Vagina (tissue), 2 donors: Measurements from ENCODE around the gene RNF166. TPM values are rescaled to one million over a fixed set of nuclear protein-coding genes. Genes with fewer than 3 reads are reported as not detected.

Experiments
- DNase-seq, 2 donors: peaks; one replicate each; pipeline ENCODE4 v3.0.0-alpha.2; 2017; ENCODE audit errors: extremely low spot score in 2 of 2
- H3K27ac ChIP-seq: fragments of 200-600 bp; sonication (generic); one replicate; pipeline ENCODE4 v1.5.1; 2019
- H3K27me3 ChIP-seq: fragments of 200-600 bp; sonication (generic); one replicate; pipeline ENCODE4 v1.5.1; 2019
- H3K36me3 ChIP-seq, 2 donors: fragments of 200-600 bp; sonication (generic); one replicate each; pipeline ENCODE4 v1.5.1; 2017 to 2019
- H3K4me1 ChIP-seq: fragments of 200-600 bp; sonication (generic); one replicate; pipeline ENCODE4 v1.5.1; 2019
- H3K4me3 ChIP-seq, 2 donors: fragments of 200-600 bp; sonication (generic); 1 replicate in 1 of 2; 2 replicates in 1 of 2; pipeline ENCODE4 v1.5.1; 2016 to 2019
- H3K9me3 ChIP-seq: fragments of 200-600 bp; sonication (generic); one replicate; pipeline ENCODE4 v1.5.1; 2019
- POLR2A ChIP-seq, 2 donors: fragments of 450-650 bp; IDR thresholded peaks; one replicate each; pipeline ENCODE4 v1.6.1; 2017; ENCODE audit warnings: antibody characterized with exemption in 2 of 2, mild to moderate bottlenecking in 2 of 2, moderate library complexity in 2 of 2
- POLR2AphosphoS5 ChIP-seq, 2 donors: sonication (generic); formaldehyde crosslinking; IDR thresholded peaks; one replicate each; pipeline ENCODE4 v1.9.0; 2017; ENCODE audit warnings: antibody characterized with exemption in 2 of 2, mild to moderate bottlenecking in 2 of 2, low read depth in 1 of 2; ENCODE audit not compliant: insufficient read depth in 1 of 2
- intact Hi-C: fragments of 100-400 bp; cut with DNase I; formaldehyde crosslinking; loops from one replicate; pipeline ENCODE4 v1.15.1; 2023
- total RNA-seq: library from RNA; depleted of rRNA; stranded (reverse); fragments of >200 nt; gene quantifications from one replicate; pipeline ENCODE4 v1.2.3, GENCODE V29; 2016
- TF ChIP-seq, protein P1 (sequence below), 3 experiments: fragments of 450-650 bp in 2 of 3; fragments of 200-600 bp in 1 of 3; sonication (generic) in 1 of 3; IDR thresholded peaks; one replicate each; pipeline ENCODE4 v1.5.1; 2017 to 2019; ENCODE audit warnings: antibody characterized with exemption in 3 of 3, mild to moderate bottlenecking in 2 of 3, moderate library complexity in 2 of 3

The RNF166 gene
- total RNA-seq, 1 donor from 2014 or later: 26.5 TPM

DNA sequence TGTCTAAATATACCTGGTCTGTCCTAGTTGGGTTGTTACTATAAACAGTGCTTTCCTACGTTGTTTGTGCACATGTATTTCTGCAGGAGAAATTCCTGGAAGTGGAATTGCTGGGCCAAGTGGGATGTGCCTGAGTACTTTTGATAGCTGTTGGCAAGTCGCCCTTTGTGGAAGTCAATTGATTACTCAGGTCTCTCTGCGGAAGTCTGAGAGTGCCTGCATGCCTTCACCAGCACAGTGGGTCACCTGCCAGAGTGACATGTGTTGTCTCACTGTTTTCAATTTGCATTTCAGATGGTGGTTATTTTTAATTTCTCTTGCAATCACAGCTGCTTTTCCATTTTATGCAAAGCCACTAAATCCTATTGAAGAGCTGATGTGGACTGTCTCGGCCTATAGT lies 41.1 kb downstream of the RNF166 start:
- no peaks in the 10 kb centered on the region for H3K9me3 ChIP-seq
- H3K27me3 ChIP-seq: no peaks in the 10 kb centered on the region
- H3K36me3 ChIP-seq: no peaks in the 10 kb centered on the region
- TF ChIP-seq POLR2A (IDR thresholded peaks at IDR 0.05) (no peak), POLR2AphosphoS5 (IDR thresholded peaks at IDR 0.05; ENCODE audit: insufficient read depth in 1 of 2, low read depth in 1 of 2) (no peak)
- TF ChIP-seq, protein P1, sequence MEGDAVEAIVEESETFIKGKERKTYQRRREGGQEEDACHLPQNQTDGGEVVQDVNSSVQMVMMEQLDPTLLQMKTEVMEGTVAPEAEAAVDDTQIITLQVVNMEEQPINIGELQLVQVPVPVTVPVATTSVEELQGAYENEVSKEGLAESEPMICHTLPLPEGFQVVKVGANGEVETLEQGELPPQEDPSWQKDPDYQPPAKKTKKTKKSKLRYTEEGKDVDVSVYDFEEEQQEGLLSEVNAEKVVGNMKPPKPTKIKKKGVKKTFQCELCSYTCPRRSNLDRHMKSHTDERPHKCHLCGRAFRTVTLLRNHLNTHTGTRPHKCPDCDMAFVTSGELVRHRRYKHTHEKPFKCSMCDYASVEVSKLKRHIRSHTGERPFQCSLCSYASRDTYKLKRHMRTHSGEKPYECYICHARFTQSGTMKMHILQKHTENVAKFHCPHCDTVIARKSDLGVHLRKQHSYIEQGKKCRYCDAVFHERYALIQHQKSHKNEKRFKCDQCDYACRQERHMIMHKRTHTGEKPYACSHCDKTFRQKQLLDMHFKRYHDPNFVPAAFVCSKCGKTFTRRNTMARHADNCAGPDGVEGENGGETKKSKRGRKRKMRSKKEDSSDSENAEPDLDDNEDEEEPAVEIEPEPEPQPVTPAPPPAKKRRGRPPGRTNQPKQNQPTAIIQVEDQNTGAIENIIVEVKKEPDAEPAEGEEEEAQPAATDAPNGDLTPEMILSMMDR (IDR thresholded peaks at IDR 0.05): no peak
- intact Hi-C loops: no loop called here
- no peak overlapping the region for H3K4me3 ChIP-seq
- peaks cover 9% of the 10 kb centered on the region for H3K4me1 ChIP-seq
- no peak overlapping the region for H3K27ac ChIP-seq
- no peak for DNase-seq

- Histone ChIP-seq H3K27me3 (no peaks in the 10 kb centered on the region), H3K4me1 (peaks cover 9% of the 10 kb centered on the region), H3K36me3 (no peaks in the 10 kb centered on the region), H3K4me3 (peak within 1 kb of the TSS; percentile 73 to 82), H3K27ac (peak within 1 kb of the TSS; percentile 90), H3K9me3 (no peaks in the 10 kb centered on the region)
- DNase-seq: peak in 1 of 2 donors; percentile 98
- intact Hi-C loops: no loop called here
- TF ChIP-seq POLR2A (IDR thresholded peaks at IDR 0.05) (peak in 1 of 2 donors; percentile 53), POLR2AphosphoS5 (IDR thresholded peaks at IDR 0.05; ENCODE audit: insufficient read depth in 1 of 2, low read depth in 1 of 2) (peak; percentile 86 to 90)
- TF ChIP-seq, protein P1 (IDR thresholded peaks at IDR 0.05): no peak
These were observed 43.2 kb downstream of the RNF166 start, which contains the start of gene MVD for GRCh38 chr16:88662843-88663606. Gene MVD, minus strand, starts transcription at chr16:88663091. Its CDS starts 11 bp downstream, at chr16:88663080.

GRCh38 chr16:88662222-88662842 lies 43.9 kb downstream of the RNF166 start:
- intact Hi-C loops: no loop called here
- DNase-seq: no peak
- no peaks in the 10 kb centered on the region for H3K27me3 ChIP-seq
- peak overlapping the region; percentile 90 for H3K27ac ChIP-seq
- no peaks in the 10 kb centered on the region for H3K36me3 ChIP-seq
- H3K4me1 ChIP-seq: peaks cover 9% of the 10 kb centered on the region
- H3K9me3 ChIP-seq: no peaks in the 10 kb centered on the region
- peak overlapping the region; percentile 73 to 82 for H3K4me3 ChIP-seq
- TF ChIP-seq POLR2AphosphoS5 (IDR thresholded peaks at IDR 0.05; ENCODE audit: insufficient read depth in 1 of 2, low read depth in 1 of 2) (no peak), POLR2A (IDR thresholded peaks at IDR 0.05) (no peak)
- TF ChIP-seq, protein P1 (IDR thresholded peaks at IDR 0.05): no peak

GRCh38 chr16:88661468-88661867 lies 44.7 kb downstream of the RNF166 start:
- H3K36me3 ChIP-seq: no peaks in the 10 kb centered on the region
- no peaks in the 10 kb centered on the region for H3K9me3 ChIP-seq
- H3K4me3 ChIP-seq: no peak overlapping the region
- intact Hi-C loops: no loop called here
- H3K27me3 ChIP-seq: no peaks in the 10 kb centered on the region
- no peak overlapping the region for H3K27ac ChIP-seq
- peaks cover 9% of the 10 kb centered on the region for H3K4me1 ChIP-seq
- no peak for DNase-seq
- TF ChIP-seq POLR2A (IDR thresholded peaks at IDR 0.05): no peak
- TF ChIP-seq POLR2AphosphoS5 (IDR thresholded peaks at IDR 0.05; ENCODE audit: insufficient read depth in 1 of 2, low read depth in 1 of 2): no peak

- Histone ChIP-seq H3K9me3 (no peaks in the 10 kb centered on the region), H3K27ac (no peak overlapping the region), H3K27me3 (no peaks in the 10 kb centered on the region), H3K4me1 (peaks cover 9% of the 10 kb centered on the region), H3K4me3 (no peak overlapping the region), H3K36me3 (no peaks in the 10 kb centered on the region)
- TF ChIP-seq, protein P1 (IDR thresholded peaks at IDR 0.05): no peak
- no peak for TF ChIP-seq POLR2A (IDR thresholded peaks at IDR 0.05)
- TF ChIP-seq POLR2AphosphoS5 (IDR thresholded peaks at IDR 0.05; ENCODE audit: insufficient read depth in 1 of 2, low read depth in 1 of 2): no peak
- DNase-seq: no peak
- intact Hi-C loops: no loop called here
These were observed 47.0 kb downstream of the RNF166 start for GRCh38 chr16:88659160-88659559.
